Skeletal muscle cell (primary cell): ENCODE measurements around the gene HIRA.

Experiments
- DNase-seq: peaks from one replicate; pipeline ENCODE4 v3.0.0-alpha.2; 2010; ENCODE audit warnings: low read depth
- H3K4me3 ChIP-seq: 2 replicates; pipeline ENCODE4 v1.5.1; 2011; ENCODE audit warnings: low read depth, mild to moderate bottlenecking, control low read depth, low read length, moderate library complexity

HIRA gene

DNA sequence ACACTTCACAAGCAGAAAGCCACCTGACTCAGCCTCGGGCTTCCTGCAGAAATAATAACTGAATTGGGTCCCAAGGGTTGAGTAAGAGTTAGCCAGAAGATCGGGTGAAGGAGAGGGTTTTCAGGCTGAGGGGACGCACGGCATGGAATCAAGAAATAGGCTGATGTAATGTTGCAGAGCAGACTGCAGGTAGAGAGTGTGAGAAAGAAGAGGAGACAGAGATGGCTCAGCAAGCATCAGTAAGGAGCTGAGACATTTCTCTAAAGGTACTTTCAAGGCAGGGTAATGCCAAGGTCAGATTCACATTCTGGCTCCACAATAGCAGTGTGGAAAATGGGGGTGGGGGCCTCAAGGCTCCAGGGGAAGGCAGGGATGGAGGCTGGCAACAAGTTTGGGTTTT is 18.6 kb downstream of the HIRA start:
- no peak for DNase-seq

DNA sequence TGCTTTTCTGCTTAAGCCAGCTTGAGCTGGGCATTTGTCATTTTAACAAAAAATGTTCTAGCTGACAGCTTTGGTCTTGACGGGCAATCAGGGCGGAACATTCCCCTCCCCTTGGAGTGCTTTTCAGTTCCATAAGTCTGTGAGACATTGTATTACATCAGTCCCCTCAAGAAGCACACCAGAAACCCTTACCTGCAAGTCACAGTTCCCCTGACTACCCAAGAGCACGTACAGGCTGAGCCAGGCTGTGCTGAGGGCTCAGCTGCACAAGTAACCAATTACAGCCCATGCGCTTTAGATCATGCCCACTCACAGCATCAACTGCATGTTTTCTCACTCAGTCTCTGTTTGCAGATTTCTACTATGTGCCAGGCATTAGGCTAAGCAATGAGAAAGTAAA is 19.1 kb downstream of the HIRA start:
- DNase-seq, result no peak
- H3K4me3 ChIP-seq, result no peak overlapping the region

More for the DNA sequence above, 18.6 kb downstream of the HIRA start:
- H3K4me3 ChIP-seq, result no peak overlapping the region

GRCh38 chr22:19411690-19412045 is 19.9 kb downstream of the HIRA start:
- H3K4me3 ChIP-seq, result no peak overlapping the region
- DNase-seq, result no peak

DNA sequence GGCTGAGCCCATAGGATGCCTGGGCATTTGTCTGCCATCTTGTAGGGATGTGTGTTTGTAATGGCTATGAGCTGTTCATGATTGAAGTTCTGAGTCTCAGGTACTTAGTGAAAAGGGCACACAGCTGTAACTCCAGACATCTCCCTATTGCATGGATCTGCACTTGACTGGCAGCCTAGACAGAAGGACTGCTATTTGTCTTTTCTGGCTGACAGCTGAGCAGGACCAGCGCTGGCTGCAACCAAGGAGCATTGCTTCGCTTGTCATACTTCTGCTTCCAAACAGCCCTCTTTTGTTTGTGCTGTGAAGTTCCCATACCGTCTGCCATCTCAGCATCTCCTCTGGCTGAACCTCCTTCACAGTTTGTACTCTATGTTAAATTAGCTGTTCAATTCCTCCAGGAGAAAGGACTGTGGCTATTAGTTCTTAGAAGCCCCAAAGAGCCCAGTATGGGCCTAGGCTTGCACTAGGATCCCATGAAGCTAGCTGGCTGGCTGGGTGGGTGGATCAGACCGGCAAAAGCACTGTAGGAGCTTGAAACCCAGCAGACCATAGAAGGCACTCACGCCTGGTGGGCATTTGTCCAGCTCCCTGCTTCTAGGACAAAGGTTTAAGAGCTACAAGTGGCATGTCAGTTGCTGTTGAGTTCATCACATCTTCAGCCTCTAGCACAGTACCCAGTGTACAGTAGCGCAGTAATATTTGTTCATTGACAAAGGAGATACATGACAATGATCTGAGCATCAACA is 20.4 kb downstream of the HIRA start:
- H3K4me3 ChIP-seq, result no peak overlapping the region
- no peak for DNase-seq

DNA sequence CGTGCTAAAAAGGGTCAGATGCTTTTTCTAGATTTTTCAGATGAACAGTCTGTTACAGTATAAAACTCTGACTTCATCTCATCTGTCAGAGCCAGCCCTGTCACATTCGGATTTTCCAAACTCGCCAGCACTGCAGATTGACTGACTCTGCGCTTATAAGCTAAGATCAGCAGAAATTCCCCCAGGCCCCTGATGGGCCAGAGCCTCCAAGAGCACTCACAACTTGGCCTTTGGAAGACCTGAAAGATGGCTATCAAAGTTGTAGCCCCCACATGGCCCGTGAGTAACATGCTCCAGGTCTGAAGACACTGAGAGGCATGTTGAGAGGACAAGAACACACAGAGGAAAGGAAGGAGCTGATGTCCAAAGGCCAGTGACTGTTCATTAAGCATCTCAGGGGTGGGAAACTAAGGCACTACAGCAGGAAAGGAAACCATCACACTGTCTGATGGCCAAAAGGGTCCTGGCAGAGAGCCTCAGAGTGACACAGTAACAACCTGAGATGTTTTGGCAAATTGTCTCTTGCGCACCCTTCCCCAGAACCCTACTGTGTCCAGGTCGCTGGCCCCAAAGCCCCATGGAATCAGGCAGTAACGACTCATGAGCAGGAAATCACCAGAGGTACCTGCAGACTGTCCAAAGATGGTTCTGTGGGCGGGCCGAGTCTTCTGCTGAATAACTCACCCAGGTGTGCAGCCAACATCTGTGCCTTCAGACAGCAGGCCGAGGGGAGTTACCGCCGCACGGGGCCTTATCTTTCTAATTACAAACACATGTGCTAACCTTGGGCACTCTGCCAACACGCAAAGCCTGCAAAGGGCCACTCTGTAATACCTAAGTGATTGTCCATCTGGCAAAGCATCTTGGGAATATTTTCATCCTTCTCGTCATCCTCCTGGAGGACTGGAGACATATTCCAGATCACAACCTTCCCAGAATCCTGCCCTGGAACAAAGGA is 23.6 kb downstream of the HIRA start:
- no peak for DNase-seq

DNA sequence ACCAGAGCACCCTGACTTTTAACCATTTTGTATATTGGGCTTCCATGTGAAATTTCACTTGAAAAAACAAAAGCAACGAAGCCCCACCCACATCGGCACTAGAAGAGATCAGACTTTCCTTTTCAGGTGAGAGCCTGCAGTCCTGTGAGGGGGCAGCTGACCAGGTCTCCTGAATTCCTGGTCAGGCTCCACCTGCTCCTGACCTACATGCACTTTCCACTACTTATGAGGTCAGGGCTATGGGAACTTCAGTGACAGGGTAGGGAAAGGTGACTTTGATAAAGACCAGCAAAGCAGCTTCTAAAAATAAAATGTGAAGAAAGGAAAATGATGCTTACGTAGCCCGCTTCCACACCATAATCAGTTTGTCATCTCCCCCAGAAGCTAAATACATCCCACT is 24.7 kb downstream of the HIRA start:
- H3K4me3 ChIP-seq, result no peak overlapping the region
- DNase-seq, result no peak

More for the DNA sequence above, 23.6 kb downstream of the HIRA start:
- H3K4me3 ChIP-seq, result no peak overlapping the region

DNA sequence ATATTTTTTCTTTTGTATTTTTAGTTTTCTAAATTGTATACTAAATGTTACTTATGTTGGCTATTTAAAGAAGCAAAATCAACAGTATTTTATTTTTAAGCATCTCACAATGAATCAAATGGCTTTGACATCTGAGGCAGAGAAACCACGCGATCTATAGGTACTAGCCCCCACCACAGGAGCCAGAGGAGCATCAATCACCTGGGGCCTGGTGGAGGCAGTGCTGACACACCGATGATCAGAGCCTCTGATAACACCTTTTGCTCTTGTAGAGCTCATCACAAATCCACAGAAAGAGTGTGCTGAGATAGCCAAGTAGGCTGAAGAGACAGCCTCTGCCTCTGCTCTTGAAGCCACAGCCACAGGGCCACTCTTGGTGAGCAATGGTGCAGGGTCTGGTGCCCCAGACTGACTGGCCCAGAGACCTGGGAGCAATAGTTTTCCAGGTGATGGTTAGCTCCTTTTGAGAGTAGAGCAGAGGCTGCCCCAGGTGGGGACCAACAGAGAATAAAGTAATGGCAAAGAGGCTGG is 25.2 kb downstream of the HIRA start:
- no peak for DNase-seq

GRCh38 chr22:19405652-19406051 is 25.9 kb downstream of the HIRA start:
- DNase-seq, result no peak
- H3K4me3 ChIP-seq, result no peak overlapping the region

More for the DNA sequence above, 25.2 kb downstream of the HIRA start:
- no peak overlapping the region for H3K4me3 ChIP-seq

DNA sequence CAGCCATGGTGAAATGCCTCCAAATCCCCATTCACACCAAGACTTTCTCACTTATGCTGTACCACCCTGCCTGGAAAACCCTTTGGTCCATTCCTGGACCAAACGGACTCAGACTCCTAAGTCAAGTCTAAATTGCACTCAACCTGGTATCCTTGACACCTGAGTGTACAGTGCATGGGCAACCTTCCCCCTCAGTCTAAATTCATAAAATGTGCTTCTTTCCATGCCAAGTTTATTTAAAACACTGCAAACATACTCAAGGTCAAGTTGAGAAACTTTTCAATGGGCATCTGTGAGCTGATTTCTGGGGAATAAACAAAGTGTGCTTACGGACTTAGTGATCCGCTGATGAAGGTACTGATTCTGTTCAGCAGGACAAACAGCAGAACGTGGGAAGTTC is 26.4 kb downstream of the HIRA start:
- DNase-seq, result no peak
- no peak overlapping the region for H3K4me3 ChIP-seq

DNA sequence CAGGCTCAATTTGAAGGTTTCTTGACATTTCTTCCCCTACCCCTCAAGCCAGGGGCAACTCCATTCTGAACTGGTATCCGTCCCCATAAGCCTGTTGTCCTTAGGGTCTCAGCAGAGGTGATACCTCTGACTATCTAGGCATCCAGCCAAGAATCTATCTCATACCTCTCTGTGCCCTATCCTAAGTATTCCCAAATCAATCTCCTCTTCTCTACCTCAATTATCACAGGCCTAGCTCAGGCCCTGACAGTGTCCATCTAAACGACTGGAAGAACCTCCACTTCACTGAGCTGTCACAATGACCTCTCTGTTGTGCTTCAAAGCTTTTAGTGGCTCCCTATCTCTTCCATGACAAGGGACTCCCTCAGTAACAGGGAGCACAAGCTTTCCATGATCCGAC is 26.9 kb downstream of the HIRA start:
- H3K4me3 ChIP-seq, result no peak overlapping the region
- no peak for DNase-seq

- no peak for DNase-seq
- H3K4me3 ChIP-seq, result no peak overlapping the region
These were observed 28.8 kb downstream of the HIRA start for GRCh38 chr22:19402642-19403191.

DNA sequence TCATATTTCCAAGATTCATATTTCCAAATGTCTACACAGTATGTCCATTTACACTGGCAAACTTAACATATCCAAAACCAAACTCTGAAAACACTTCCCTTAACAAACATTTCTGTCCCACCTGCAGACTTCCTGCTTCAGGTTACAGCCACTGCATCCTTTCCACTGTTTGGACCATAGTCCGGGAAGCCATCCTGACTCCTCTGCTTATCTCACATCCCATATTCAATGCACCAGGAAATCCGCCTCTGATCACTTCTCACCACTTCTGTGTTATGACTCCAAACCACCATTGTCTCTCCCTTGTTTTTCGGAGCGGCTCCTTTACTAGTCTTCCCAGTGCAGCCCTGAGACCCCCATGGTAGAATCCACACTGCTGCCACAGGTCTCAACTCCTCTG is 30.1 kb downstream of the HIRA start:
- no peak overlapping the region for H3K4me3 ChIP-seq
- DNase-seq, result no peak

GRCh38 chr22:19400881-19401280 is 30.7 kb downstream of the HIRA start:
- no peak for DNase-seq
- H3K4me3 ChIP-seq, result no peak overlapping the region

DNA sequence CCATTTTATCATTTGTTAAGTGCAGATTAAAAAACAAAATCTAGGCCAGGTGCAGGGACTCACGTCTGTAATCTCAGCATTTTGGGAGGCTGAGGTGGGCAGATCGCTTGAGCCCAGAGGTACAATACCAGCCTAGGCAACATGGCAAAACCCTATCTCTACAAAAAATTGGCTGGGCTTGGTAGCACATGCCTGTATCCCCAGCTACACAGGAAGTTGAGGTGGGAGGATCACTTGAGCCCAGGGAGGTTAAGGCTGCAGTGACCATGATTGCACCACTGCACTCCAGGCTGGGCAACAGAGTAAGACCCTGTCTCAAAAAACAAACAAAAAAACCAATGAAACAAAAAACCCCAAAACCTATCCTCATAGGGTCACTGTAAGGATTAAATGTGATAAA is 32.9 kb downstream of the HIRA start:
- DNase-seq, result no peak
- no peak overlapping the region for H3K4me3 ChIP-seq

GRCh38 chr22:19398206-19398605 is 33.3 kb downstream of the HIRA start:
- no peak for DNase-seq
- H3K4me3 ChIP-seq, result no peak overlapping the region

- no peak overlapping the region for H3K4me3 ChIP-seq
- no peak for DNase-seq
These were observed 33.8 kb downstream of the HIRA start for GRCh38 chr22:19397734-19398104.

DNA sequence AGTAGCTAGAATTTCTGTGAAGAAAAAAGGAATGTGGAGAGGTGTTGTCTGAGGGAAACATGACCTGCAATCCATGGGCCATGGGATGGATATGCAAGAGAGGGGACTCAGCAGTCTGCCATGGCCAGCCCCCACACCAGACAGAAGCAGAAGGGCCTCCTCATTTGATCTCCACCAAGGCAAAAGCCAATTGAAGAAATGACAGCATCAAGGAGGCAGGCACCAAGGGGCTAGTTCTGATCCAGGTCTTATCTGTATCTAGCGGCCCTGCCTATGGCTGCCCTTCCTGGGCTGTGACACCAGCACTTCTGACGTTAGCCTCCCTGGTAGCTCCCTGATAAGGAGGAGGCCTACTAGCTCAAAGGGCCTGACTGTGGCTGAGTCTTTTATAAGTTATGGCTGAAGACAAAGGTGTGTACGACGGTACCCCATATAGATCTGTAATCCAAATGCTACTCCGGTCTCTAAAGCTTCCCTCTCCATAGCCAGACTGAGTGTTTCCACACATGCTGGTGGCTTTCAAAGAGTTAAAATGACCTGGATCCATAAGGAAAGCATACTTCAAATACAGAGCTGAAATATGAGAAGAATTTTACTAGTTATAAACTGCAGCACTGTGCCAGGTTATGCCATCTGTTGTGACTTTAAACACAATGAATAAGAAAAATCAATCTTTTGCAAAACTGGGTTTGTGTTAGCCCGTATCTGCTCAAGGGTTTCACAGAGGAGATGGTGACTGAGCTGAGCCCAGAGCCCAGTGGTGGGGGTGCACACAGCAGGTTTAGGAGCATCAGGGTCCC is 34.4 kb downstream of the HIRA start:
- no peak overlapping the region for H3K4me3 ChIP-seq
- no peak for DNase-seq

DNA sequence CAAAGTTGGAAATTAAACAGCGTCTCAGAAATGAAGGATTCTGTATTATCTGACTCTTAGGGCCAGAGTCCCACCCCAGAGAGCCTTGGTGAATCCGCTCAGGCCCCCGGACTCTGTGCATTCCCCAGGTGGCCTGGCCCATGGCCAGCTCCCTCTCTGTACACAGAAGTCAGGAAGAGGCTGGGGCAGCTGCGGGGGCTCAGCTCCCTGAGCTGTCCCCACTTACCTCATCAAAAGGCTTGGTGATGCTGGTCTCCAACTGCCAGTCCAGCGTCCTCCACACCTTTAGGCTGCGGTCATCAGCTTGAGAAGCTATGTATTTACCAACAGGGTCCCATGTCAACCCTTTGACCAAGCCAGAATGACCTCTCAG is 35.0 kb downstream of the HIRA start:
- no peak for DNase-seq
- H3K4me3 ChIP-seq, result no peak overlapping the region

DNA sequence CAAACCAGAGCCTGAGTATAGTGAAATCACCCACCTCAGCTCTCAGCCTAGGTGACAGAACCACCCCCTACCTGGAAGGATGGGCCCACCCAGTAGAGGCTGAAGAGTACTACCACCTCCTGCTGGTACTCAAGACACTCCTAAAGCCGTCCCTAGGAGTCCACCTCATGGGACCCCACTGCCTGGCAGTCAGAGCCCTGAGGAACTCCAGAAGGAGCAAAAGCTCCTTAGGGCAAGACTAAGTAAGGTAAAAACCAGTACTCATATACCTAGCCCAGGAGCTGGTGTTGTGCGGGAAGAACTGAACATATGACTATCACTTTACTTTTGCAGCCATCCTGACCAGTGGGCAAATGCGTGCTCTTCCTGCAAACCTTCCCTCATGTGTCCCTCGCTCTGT is 36.3 kb downstream of the HIRA start:
- H3K4me3 ChIP-seq, result no peak overlapping the region
- DNase-seq, result no peak
